HG03575 (cell line): ENCODE results near the gene ZPBP2.
"Not testable (repeated sequence)": the region's sequence is repeated elsewhere in the genome, so short reads cannot be mapped to it uniquely, and the experiment has no call there.

Experiments used
- ATAC-seq: cut with Tn5 transposase; IDR thresholded peaks from one replicate; pipeline ENCODE4 v1.9.1; 2021; ENCODE audit not compliant: unreplicated experiment, insufficient number of reproducible peaks, low FRiP score; ENCODE audit errors: extremely low read depth

ZPBP2 gene

GRCh38 chr17:39852239-39852638 is 15.8 kb upstream of the ZPBP2 start:
- no peak for ATAC-seq

DNA sequence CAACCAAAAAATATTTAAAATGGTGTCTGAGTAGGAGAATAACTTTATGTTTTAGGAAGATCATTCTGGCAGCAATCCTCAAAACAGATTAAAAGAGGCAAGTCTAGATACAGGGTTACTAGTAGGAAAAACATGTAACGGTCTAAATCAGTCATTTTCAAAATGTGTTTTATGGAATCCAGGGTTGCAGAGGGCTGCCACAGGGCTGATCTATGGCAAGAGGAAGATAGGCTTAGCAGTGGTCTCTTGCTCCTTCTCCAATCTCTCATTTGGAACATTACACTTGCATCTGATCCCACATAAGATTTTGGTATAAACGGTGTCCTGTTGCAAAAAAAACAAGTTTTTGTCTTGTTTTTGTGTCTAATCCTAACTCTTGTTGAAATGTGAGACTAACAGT is 13.1 kb upstream of the ZPBP2 start:
- no peak for ATAC-seq

DNA sequence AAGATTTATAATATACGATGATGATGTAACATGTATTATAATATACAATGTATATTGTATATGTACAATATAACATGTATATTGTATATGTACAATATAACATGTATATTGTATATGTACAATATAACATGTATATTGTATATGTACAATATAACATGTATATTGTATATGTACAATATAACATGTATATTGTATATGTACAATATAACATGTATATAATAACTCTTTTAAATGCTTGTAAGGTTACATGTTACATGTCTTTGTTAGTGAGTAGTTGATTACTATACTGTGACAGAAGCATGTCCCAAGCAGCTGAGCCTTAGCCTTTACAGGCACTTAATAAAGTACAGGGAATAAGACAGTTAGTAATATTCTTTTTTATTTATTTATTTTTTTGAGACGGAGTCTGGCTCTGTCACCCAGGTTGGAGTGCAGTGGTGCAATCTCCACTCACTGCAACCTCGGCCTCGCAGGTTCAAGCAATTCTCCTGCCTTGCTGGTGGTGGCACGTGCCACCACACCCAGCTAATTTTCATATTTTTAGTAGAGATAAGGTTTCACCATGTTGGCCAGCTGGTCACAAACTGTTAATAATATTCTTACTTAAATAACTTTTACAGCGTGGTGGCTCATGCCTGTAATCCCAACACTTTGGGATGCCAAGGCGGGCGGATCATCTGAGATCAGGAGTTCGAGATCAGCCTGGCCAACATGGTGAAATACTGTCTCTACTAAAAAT is 11.9 kb upstream of the ZPBP2 start:
- not testable (repeated sequence) for ATAC-seq

DNA sequence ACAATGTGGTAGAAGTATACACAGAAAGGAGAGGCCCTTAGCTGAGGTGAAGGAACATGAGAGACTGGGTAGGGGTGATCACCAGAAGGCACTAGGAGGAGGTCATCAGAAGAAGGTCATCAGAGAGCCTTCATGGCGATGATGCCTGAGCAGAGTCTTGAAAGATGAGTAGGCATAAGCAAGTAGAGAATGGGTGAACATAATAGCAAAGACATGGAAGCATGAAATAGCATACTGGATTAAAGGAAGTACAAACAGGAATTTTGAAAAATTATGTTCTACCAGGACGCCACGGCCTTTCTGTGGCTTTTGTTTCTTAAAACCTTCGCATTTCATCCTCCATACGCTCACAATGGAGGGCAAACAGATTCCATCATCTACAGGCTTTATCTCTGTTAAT is 6.8 kb upstream of the ZPBP2 start:
- ATAC-seq: no peak

- no peak for ATAC-seq
These were observed 4.6 kb upstream of the ZPBP2 start for GRCh38 chr17:39863244-39863917.

DNA sequence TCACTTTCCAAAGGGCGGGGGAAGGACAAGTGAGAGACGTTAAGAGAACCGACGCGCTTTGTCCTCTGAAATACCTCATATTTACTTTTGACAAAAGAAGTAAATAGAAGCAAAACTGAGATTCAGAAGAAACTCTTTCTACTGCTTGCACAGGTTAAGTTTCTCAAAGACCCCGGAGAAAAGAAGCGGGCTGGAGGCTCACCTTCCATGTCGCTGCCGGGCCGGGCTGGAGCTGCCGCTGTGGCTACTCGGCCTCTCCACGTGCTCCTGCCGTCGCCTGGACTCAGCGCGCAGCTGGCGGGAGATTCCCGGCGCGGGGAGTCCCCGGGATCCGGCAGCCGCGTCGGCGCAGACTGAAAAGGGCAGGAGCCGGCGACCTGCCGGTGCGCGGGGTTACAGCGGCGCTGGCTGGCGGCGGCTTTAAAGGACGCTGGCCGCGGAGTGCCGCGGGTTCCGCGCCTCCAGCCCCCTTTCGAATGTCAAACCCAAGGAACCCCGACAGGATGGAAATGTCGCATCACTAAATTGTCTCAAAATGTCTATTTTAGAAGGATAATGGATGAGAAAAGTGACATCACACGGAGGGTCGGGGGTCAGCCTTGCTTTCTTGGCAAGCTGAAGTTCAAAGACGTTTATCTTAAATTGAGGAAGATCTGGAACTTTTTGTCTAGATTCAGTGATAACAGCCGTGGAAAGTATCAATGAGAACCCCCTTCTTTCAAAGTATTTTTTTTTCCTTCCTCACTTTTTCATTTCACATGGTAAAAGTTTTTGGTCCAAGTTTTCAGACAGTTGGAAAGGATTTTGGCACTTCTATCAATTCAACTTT is 3.9 kb upstream of the ZPBP2 start, which contains the start of gene IKZF3:
Gene IKZF3, minus strand, starts transcription at position 395 of the 829 bp plus-strand sequence. Its CDS starts 186 bp downstream, at position 209.
- ATAC-seq: no peak

- no peak for ATAC-seq
These were observed 1.8 kb upstream of the ZPBP2 start for GRCh38 chr17:39866013-39866730.

DNA sequence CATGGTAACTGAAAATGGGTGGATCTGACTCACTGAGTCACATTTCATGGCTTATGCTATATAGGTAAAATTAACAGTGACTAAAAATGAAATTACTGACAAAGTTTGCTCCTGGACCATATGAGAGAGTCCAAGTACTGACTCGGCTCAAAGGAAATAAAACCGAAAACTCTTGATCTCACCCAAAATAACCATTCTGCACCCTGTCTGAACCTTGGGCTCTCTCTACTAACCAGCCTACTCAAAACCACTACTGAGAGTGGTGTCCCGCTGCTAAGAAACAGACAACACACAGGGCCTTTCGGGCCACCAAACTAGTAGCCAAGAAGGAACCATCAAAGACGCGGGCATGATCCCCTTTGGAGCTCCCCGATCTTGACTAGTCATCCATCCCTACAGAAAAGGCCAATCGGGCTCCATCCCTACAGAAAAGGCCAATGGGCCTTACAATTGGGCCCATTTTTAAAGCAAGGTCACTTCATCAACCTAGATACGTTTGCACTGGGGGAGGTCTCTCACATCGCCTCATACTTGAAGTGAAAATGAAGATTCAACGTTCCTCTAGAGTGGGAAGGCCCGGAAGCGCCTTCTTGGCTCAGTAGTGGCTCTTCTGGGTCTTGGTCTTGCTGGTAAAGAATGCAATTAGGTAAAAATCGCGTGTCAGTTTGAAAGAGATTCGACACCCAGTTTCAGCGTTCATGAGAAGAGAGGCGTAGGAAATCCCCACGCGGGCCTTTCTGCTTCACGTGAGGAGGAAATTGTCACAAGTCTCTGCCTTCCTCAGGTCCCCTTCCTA is 720 bp upstream of the ZPBP2 start:
- ATAC-seq: peak; percentile 28

GRCh38 chr17:39868554-39868942 is 546 bp downstream of the ZPBP2 start:
- no peak for ATAC-seq

GRCh38 chr17:39870776-39871175 is 2.8 kb downstream of the ZPBP2 start:
- ATAC-seq: no peak

GRCh38 chr17:39871801-39872200 is 3.8 kb downstream of the ZPBP2 start:
- no peak for ATAC-seq

DNA sequence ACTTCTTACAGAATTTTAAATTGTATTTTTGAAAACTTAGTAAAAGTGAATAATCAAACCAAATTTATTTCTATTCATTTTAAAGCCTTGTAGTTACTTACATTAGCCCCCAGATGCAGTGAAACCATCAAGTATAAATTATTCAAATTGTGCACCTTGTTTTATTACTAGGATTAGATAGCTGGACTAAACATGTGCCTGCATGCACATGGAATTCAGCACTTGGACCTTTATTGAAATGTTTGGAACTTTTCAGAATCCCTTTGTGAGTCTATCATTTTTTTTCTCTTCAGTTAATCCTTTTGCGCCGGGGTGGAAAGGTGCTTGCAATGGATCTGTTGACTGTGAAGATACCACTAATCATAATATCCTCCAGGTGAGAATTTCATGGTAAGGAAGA is 4.7 kb downstream of the ZPBP2 start:
- ATAC-seq: no peak

DNA sequence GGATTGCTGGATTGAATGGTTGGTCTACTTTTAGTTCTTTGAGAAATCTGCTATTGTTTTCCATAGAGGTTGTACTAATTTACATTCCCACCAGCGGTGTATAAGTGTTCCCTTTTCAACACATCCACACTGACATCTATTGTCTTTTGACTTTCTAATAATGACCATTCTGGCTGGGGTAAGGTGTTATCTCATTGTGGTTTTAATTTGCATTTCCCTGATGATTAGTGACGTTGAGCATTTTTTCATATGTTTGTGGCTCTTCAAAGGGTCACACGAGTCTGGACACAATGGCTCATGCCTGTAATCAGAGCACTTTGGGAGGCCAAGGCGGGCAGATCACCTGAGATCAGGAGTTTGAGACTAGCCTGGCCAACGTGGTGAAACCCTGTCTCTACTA is 18.1 kb downstream of the ZPBP2 start:
- not testable (repeated sequence) for ATAC-seq

GRCh38 chr17:39887078-39887477 is 19.1 kb downstream of the ZPBP2 start:
- no peak for ATAC-seq

- no peak for ATAC-seq
These were observed 21.2 kb downstream of the ZPBP2 start for GRCh38 chr17:39889200-39889599.

DNA sequence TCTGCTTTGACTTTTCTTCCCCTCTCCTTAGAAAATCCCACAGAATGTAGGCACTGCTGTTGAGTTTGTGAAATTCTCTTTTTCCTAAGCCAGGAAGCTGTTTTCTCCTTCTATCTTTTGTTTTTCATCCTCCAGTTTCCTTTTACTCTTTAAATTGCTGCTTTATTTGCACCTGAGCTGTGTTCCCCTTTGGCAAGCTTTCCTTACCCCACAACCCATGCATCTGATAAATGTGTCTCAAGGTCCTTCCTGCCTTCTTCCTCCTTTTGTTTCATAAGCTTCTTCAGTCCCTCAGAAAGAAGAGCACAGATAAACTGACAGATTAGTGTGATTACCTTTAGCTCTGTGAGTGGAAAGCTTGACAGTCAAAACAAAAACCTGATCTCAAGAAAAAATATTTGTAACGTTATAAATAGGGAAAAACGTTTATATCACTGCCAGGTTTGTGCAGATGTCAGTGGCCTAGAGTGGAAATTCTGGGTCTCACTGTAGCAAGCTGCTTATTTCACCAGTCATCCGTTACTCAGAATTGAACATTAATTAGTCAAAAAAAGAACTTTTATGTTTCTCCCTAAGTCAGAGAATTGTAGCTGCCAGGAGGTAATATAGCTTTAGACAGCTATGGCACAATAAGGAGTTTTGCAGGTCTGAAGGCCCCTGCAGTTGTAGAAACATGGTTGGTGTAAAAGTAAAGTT is 26.8 kb downstream of the ZPBP2 start:
- ATAC-seq: no peak

- ATAC-seq: no peak
These were observed 30.1 kb downstream of the ZPBP2 start for GRCh38 chr17:39898088-39898487.

- ATAC-seq: no peak
These were observed 31.2 kb downstream of the ZPBP2 start for GRCh38 chr17:39899215-39899614.
